Ishikawa (cell line): Measurements from ENCODE around the gene YPEL3.
A peak's percentile ranks its signal among the peaks of the same experiment; 100 is the strongest.

ENCODE experiments used
- CREB1 ChIP-seq: IDR thresholded peaks from 2 replicates; pipeline ENCODE4 v1.6.1; 2012; ENCODE audit warnings: low read depth
- EGR1 ChIP-seq: IDR thresholded peaks from 2 replicates; pipeline ENCODE4 v1.6.1; 2012
- EP300 ChIP-seq: IDR thresholded peaks from 2 replicates; pipeline ENCODE4 v1.6.1; 2012; ENCODE audit warnings: borderline replicate concordance
- NFIC ChIP-seq: IDR thresholded peaks from 2 replicates; pipeline ENCODE4 v1.6.1; 2012
- RAD21 ChIP-seq: IDR thresholded peaks from 2 replicates; pipeline ENCODE4 v1.6.1; 2012; ENCODE audit warnings: low read depth
- TAF1 ChIP-seq: IDR thresholded peaks from 2 replicates; pipeline ENCODE4 v1.6.1; 2012; ENCODE audit warnings: low read depth, mild to moderate bottlenecking
- TCF12 ChIP-seq: IDR thresholded peaks from 2 replicates; pipeline ENCODE4 v1.6.1; 2012; ENCODE audit warnings: low read depth
- TEAD4 ChIP-seq: IDR thresholded peaks from 2 replicates; pipeline ENCODE4 v1.6.1; 2012
- YY1 ChIP-seq: IDR thresholded peaks from 2 replicates; pipeline ENCODE4 v1.6.1; 2012; ENCODE audit warnings: low read depth
- ZBTB7A ChIP-seq: IDR thresholded peaks from 2 replicates; pipeline ENCODE4 v1.6.1; 2012; ENCODE audit warnings: low read depth
- TF ChIP-seq, protein P1 (sequence below): IDR thresholded peaks from 2 replicates; pipeline ENCODE4 v1.6.1; 2012
- TF ChIP-seq, protein P2 (sequence below): IDR thresholded peaks from 2 replicates; pipeline ENCODE4 v1.6.1; 2012
- TF ChIP-seq, protein P3 (sequence below): IDR thresholded peaks from 2 replicates; pipeline ENCODE4 v1.6.1; 2012; ENCODE audit warnings: low read depth, mild to moderate bottlenecking

Gene YPEL3

DNA sequence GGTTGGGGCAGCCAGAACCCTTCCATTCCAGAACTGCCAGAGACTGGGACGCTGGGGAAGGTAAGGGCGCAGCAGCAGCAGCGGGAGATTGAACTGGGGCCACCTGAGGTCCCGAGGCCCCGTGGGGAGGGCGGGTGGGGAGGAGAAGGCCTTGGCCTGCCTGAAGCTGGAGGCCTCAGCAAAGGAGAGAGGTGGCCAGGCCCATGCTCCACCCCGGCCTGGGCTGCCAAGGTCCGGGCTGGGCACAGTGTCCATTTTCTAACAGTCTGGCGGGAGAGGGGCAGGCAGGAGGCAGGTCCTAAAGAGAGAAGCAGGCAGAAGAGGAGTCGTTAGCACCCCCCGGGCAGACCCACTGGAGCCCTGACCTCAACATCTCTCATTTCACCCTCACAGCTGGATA is 18.4 kb upstream of the YPEL3 start:
- no peak for TF ChIP-seq EGR1
- no peak for TF ChIP-seq CREB1
- no peak for TF ChIP-seq TAF1
- TF ChIP-seq, protein P1, sequence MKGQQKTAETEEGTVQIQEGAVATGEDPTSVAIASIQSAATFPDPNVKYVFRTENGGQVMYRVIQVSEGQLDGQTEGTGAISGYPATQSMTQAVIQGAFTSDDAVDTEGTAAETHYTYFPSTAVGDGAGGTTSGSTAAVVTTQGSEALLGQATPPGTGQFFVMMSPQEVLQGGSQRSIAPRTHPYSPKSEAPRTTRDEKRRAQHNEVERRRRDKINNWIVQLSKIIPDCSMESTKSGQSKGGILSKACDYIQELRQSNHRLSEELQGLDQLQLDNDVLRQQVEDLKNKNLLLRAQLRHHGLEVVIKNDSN, result no peak

DNA sequence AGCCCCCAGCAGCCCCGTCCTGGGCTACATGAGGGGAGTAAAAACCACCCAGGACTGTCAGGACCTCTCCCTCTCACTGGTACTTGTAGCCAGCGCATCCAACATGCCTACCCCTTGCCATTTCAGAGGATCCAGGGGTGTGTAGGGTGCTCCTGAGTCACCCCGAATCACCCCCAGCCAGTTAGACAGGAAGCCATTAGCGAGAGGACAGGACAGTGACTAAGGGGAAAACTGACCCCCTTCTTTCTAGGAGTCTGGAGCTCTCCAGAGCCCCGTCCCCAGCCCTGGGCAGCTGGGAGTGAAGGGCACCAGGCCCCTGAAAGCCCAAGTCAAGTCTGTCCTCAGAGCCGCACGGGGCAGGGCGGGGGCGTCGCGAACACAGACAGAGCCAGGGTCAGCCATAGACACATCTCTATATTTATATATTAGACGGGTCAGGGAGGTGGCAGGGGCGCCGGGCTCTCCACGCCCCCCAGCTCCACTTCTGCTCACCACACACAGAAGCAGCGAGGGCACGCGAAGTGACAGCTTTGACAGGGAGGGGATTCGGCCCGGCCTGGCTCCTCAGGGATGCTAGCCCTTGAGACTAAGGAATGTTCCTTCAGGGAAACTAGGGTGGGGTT is 17.8 kb upstream of the YPEL3 start:
- no peak for TF ChIP-seq YY1
- TF ChIP-seq ZBTB7A, result 0 out of 2 replicates have a peak, but pooled peaks have one; percentile 24
- TF ChIP-seq, protein P2, sequence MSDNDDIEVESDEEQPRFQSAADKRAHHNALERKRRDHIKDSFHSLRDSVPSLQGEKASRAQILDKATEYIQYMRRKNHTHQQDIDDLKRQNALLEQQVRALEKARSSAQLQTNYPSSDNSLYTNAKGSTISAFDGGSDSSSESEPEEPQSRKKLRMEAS, result no peak

DNA sequence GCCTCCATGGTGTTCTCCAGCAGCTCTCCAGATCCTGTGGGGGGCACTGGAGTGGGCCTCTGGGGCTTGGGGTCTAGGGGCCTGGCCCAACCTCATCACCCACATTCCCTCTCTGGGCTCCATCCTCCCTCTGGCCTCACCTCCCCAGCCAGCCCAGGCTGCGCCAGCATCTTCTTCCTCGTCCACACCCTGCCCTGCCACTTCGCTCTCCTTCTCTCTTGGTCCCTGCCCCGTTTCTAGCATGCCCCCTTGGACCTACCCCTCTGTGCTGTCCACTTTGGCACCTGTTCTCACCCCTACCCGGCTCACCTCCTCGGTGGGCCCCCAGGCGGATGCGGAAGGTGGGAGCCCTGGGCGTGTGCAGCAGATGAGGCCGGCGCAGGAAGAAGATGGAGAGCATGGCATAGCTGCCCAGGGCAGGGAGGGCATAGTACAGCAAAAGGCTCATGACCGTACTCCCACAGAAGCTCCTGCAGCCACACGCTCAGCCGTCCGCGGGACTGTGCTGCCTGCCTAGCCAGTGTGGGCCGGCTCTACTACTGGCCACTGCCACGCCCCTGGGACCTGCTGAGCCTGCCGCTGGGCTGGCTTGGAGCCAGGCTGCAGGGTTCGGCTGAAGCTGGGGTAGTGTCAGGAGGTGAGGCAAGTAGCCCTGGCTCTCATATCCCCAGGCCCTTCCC is 17.2 kb upstream of the YPEL3 start, which contains the start of gene GDPD3:
Gene GDPD3 (minus strand): TSS at position 507 of the 680 bp plus-strand sequence. CDS start 59 bp downstream, at position 448.
- TF ChIP-seq TCF12, result 0 out of 2 replicates have a peak, but pooled peaks have one; percentile 16
- TF ChIP-seq, protein P1, result no peak
- TF ChIP-seq, protein P2, result 0 out of 2 replicates have a peak, but pooled peaks have one; percentile 42
- peak; percentile 88 for TF ChIP-seq NFIC

DNA sequence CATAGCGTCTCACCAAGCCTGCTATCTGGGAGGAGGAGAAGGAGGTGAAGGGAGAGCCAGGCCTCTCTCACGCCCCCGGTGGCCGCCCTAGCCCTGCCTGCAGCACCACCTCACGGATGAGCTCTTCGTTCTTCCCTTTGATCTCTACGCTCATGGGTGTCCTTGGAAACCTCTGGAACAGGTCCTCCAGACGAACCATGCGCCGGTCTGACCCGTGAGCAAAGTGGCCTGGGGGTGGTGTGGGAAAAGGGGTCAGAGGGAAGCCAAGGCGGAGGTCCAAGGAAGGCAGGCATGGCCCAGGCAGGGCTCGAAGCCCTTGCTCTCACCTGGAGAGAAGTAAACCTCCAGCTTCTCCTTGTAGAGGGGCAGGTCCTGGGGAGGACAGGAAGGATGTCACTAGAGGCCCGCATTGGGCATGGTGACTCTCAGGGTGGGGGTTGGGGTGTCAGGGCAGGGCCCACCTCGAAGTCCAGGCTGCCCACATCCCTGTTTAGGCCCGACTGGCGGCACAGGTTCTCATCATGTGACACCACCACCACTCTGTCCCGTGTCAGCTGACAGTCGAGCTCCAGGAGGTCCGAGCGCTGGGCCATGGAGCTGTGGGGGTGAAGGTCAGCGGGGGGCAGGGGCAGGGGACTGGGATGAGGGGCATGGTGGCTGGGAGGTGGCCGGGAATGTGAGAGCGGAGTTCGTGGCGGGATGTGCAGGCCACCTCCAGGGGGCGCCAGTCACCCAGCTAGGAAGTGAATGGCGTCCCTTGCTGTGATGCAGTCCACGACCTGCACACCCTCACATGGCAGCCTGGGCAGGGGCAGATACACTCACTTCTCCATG is 16.4 kb upstream of the YPEL3 start:
- TF ChIP-seq, protein P1, result peak; percentile 43
- TF ChIP-seq, protein P2, result no peak
- TF ChIP-seq TAF1, result no peak
- TF ChIP-seq YY1, result 0 out of 2 replicates have a peak, but pooled peaks have one; percentile 12
- no peak for TF ChIP-seq CREB1
- TF ChIP-seq RAD21, result peak; percentile 76

DNA sequence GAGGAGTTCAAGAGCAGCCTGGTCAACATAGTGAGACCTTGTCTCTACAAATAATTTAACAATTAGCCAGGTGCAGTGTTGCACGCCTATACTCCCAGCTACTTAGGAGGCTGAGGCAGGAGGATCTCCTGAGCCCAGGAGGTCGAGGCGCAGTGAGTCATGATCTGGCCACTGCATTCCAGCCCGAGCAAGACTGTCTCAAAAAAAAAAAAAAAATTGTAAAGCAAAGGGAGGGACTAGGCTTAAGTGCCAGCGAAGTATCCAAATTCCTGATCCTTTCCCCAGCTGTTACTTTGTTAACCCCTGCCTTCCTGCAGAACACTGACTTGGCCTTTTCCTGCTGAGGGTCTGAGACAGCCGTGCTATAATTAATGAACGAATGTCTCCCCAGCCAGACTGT is 14.6 kb upstream of the YPEL3 start:
- peak; percentile 79 for TF ChIP-seq TEAD4
- TF ChIP-seq, protein P3, sequence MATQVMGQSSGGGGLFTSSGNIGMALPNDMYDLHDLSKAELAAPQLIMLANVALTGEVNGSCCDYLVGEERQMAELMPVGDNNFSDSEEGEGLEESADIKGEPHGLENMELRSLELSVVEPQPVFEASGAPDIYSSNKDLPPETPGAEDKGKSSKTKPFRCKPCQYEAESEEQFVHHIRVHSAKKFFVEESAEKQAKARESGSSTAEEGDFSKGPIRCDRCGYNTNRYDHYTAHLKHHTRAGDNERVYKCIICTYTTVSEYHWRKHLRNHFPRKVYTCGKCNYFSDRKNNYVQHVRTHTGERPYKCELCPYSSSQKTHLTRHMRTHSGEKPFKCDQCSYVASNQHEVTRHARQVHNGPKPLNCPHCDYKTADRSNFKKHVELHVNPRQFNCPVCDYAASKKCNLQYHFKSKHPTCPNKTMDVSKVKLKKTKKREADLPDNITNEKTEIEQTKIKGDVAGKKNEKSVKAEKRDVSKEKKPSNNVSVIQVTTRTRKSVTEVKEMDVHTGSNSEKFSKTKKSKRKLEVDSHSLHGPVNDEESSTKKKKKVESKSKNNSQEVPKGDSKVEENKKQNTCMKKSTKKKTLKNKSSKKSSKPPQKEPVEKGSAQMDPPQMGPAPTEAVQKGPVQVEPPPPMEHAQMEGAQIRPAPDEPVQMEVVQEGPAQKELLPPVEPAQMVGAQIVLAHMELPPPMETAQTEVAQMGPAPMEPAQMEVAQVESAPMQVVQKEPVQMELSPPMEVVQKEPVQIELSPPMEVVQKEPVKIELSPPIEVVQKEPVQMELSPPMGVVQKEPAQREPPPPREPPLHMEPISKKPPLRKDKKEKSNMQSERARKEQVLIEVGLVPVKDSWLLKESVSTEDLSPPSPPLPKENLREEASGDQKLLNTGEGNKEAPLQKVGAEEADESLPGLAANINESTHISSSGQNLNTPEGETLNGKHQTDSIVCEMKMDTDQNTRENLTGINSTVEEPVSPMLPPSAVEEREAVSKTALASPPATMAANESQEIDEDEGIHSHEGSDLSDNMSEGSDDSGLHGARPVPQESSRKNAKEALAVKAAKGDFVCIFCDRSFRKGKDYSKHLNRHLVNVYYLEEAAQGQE, result no peak

DNA sequence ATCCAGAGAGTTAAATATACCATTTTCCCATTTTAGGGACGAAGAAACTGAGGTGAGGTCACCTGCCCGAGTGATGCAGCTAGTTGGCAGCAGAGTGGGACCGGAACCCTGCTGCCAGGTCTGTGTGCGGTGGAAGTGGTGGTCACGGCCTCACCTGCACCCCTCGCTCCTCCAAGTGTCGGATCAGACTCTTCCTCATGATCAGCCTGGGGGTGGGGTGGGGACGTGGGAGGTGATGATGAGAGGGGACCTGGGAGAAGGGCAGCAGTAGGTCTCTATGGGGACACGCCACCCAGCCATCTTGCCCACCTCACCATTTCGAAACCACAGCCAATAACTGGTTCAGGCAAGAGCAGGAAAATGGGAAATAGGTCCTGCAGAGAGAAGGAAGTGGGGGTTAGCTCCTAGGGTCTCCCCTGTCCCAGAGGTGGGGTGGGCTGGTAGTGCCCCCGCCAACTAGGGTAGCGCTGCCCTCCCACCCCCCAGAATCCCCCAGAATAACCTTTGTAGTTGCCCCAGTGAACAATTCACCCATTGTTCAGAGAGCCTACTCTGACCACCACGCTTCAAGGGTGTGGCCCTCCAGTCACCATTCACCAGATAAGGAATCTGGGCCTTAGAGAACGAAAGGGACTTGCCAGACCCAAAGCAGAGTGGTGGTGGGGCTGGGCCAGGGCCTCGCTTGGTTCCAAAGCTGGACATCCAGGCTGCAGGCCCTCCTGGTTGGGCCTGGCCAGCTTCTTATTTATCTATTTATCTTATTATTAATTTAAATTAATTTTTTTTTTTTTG is 12.2 kb upstream of the YPEL3 start:
- TF ChIP-seq RAD21 (no peak), TCF12 (no peak), EP300 (no peak), ZBTB7A (no peak), EGR1 (no peak)
- TF ChIP-seq, protein P2, result no peak
- TF ChIP-seq, protein P1, result no peak
